ENCODE results near the gene LRFN2.

The LRFN2 gene

GRCh38 chr6:40438246-40438887 is 148.8 kb downstream of the LRFN2 start:
- no peak for DNase-seq (ENCODE audit: low read depth in 1 of 2, low spot score in 1 of 2)

GRCh38 chr6:40437631-40438030 is 149.5 kb downstream of the LRFN2 start:
- DNase-seq (ENCODE audit: low read depth in 1 of 2, low spot score in 1 of 2) = no peak

- no peak for DNase-seq (ENCODE audit: low read depth in 1 of 2, low spot score in 1 of 2)
Observed at GRCh38 chr6:40436685-40437604, 150.2 kb downstream of the LRFN2 start.

GRCh38 chr6:40432982-40433381 is 154.2 kb downstream of the LRFN2 start:
- no peak for DNase-seq (ENCODE audit: low read depth in 1 of 2, low spot score in 1 of 2)

- DNase-seq (ENCODE audit: low read depth in 1 of 2, low spot score in 1 of 2) = no peak
Observed at GRCh38 chr6:40431706-40432105, 155.5 kb downstream of the LRFN2 start.

DNA sequence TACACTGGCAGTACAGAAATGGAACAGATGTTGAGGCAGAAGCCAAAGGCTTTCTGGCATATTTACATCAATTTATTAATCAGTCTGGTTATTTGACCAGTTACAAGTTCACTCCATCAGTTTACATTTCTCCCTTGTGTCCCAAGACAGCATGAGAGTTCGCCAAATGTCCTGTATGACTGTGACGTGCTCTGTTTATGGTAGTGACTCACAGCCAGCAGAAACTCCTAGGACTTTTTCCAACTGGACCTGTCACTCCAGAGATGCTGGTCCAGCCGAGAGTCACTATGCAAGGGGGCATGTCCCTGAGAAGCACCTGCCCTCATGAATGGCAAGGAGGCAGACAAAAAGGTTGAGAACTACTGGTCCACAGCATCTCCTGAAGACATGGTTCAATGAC is 160.0 kb downstream of the LRFN2 start:
- no peak for DNase-seq (ENCODE audit: low read depth in 1 of 2, low spot score in 1 of 2)

- DNase-seq (ENCODE audit: low read depth in 1 of 2, low spot score in 1 of 2) = no peak
Observed at GRCh38 chr6:40426346-40427066, 160.7 kb downstream of the LRFN2 start.

DNA sequence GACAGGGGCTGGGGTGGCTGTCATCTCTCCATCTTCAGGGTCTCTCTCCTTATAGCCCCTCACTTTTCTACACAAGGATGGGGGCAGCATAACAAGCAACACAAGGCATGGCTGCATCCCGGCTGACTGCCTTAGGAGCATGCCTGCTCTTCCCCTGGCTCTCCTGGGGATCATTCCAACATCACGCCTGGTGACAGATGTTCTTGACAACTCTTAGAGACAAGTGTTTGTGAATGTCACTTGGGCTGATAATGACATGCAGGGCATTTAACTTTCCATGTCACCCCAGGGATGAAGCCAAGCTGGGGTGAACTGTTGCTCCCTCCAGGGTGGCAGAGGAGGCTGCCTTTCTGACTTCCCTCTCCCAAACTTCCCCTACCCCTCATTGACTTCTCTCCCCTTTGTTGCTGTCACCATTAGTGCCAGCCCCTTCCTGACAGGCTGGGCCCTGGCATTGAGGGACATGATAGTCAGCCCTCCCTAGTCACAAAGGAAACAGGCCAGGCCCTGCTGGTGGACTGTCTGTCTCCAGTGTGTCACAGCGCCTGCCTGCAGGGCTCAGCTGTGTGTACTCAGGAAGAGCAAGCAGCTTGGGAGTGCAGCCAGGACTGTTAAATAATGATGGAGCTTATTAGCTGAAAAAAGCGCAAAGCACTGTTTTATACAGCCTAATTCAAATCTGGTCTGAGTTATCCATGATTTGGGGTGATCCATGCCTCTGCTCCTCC is 161.8 kb downstream of the LRFN2 start:
- DNase-seq (ENCODE audit: low read depth in 1 of 2, low spot score in 1 of 2) = no peak

- DNase-seq (ENCODE audit: low read depth in 1 of 2, low spot score in 1 of 2) = no peak
Observed at GRCh38 chr6:40422046-40422445, 165.1 kb downstream of the LRFN2 start.

DNA sequence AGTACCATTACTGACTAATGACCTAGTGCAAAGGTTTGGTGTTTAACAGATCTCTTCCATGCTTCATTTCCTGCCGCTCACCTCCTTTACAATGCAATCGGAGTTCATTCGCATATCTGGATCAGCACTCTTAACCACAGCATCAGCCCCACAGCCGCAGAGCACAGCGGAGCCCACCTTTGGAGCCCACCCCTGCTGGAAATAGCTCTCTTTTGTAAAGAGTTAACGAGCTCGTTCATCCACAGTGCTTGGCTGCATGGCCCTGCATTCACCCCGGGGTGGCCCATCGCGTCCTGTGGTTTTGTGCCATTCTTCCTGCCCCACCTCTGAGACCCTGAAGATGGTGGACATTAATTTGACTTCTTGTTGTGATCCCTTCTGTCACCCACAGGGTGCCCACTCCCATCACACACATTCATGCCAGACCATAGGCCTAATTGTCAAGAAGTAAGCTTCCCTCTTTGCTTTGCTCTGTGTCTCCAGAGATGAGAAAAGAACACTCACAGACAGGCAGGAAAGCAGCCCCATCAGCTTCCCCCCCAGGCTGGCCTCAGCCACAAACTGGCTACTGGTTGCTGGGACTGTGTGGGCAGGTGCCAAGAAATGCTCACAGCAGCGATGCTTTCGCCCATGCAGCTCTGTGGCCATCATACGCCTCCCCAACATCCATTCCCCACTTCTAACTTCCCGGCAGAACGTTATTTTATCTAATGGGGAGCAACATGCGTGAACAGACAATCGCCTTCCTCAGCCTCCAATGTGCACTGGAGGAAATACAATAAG is 167.0 kb downstream of the LRFN2 start:
- DNase-seq (ENCODE audit: low read depth in 1 of 2, low spot score in 1 of 2) = no peak

DNA sequence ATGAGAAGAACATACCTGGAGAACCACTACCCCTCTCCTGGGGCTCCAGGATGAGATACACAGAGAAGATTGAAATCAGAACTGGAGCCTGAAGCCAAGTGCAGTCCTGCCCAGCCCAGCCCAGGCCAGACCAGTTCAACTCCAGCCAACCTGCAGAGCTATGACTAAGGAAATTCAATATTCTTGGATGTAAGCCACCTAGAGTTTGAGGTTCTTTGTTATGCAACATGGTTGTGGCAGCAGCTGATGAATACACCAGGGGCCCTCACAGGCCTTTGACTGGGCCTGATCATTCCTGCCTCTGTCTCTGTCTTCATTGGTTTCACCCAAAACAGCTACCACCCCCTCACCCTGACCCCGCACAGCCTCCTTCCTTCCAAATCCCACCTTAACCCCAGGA is 167.8 kb downstream of the LRFN2 start:
- no peak for DNase-seq (ENCODE audit: low read depth in 1 of 2, low spot score in 1 of 2)

DNA sequence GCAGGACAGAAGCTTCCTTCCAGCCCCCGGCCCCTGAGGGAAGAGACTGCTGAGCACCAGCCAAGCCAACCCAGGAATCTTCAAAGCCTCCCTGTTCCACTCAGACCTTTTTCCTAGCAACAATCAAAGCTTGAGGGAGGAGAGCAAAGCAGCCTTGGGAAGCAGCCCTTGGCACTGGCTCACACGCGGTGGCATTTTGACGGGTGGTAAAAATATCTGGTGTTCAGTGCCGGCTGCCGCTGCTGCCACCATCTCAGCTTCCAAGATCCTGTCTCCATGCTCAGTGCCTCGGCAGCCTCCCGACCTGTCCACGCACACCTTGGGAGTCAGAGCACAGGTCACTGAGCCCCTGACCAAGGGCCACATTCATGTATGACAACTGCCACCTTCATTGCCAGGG is 170.1 kb downstream of the LRFN2 start:
- DNase-seq (ENCODE audit: low read depth in 1 of 2, low spot score in 1 of 2) = no peak

DNA sequence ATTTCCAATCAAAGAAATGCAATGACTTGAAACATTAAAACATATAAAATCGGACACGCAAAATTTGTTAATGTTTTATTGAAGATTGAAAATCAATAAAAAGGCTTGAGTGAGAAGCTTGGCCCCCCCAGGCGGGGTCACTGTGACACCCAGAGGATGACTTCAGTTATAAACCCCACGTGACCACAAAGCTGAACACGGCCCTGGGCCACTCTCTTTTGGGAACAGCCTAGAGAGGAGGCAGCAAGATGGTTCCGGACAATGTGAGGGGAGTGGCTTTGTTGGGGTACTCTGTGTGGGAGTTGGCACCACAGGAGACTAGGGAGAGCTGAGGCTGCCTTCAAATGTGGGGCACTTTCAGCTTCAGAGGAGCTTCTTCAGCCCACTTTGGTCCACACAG is 172.5 kb downstream of the LRFN2 start:
- DNase-seq (ENCODE audit: low read depth in 1 of 2, low spot score in 1 of 2) = no peak

DNA sequence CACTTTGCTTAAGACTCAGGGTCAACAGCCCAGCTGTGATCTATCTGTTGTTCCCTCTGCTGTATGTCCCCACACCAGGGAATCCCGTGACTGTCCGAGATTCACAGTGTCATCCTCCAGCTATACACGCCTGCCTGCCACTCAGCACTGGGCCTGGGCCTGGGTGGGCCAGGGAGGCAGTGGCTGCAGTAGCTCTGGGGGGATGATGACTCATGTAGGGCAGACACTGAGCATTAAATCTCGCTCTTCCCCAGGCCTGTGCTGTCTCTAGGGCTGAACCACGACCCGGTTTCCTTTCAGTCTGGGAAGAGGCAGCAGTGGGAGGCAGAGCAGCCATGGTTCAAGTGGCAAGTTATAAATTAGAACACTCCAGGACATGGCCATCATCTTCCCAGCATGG is 173.9 kb downstream of the LRFN2 start:
- no peak for DNase-seq (ENCODE audit: low read depth in 1 of 2, low spot score in 1 of 2)

DNA sequence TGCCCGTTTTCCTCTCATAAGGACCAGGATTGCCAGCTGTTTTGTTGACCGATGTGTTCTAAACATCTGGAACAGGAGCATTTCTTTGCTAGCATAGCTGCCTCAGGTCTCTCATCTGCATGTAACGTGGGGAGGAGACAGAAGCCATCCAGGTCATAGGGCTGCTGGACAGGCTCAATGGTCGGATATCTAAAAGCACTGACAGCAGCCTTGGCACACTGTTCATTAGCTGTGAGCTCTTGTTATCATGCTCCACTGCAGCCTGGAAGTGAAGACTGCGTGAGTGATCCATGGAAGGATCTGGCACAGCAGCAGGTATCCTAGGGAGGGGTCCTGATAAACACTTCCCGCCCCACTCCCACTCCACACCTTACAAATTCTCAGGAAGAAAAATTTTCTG is 175.3 kb downstream of the LRFN2 start:
- DNase-seq (ENCODE audit: low read depth in 1 of 2, low spot score in 1 of 2) = no peak

- DNase-seq (ENCODE audit: low read depth in 1 of 2, low spot score in 1 of 2) = no peak
Observed at GRCh38 chr6:40410821-40411220, 176.3 kb downstream of the LRFN2 start.

- no peak for DNase-seq (ENCODE audit: low read depth in 1 of 2, low spot score in 1 of 2)
Observed at GRCh38 chr6:40409716-40410397, 177.3 kb downstream of the LRFN2 start.

GRCh38 chr6:40408786-40409542 is 178.2 kb downstream of the LRFN2 start:
- DNase-seq (ENCODE audit: low read depth in 1 of 2, low spot score in 1 of 2) = no peak

- DNase-seq (ENCODE audit: low read depth in 1 of 2, low spot score in 1 of 2) = no peak
Observed at GRCh38 chr6:40407239-40407638, 179.9 kb downstream of the LRFN2 start.

Data from activated CD4-positive, alpha-beta T cell treated with anti-CD3 and anti-CD28 coated beads, Interleukin-2, amount 50 U/mL, for 24 hours (primary cell).